Aorta (tissue), 5 donors: ENCODE measurements around the gene CYTIP. TPM values are rescaled to one million over a fixed set of nuclear protein-coding genes. Genes with fewer than 3 reads are reported as not detected.

Experiments used
- ATAC-seq: fragments of 200-7000 bp; cut with Tn5 transposase; one replicate; pipeline ENCODE4 v1.9.1; 2022; ENCODE audit warnings: moderate library complexity; ENCODE audit not compliant: low FRiP score
- DNase-seq, 2 donors: peaks; one replicate each; pipeline ENCODE4 v3.0.0-alpha.2; 2020
- H3K27ac ChIP-seq, 2 donors: one replicate each; pipeline ENCODE4 v1.5.1; 2013; ENCODE audit warnings: low read length in 2 of 2, mild to moderate bottlenecking in 2 of 2, moderate library complexity in 2 of 2, control low read depth in 1 of 2, inconsistent platforms in 1 of 2, low read depth in 1 of 2
- H3K27me3 ChIP-seq, 2 donors: one replicate each; pipeline ENCODE4 v1.6.1; 2013; ENCODE audit warnings: control low read depth in 1 of 2, low read length in 1 of 2, mild to moderate bottlenecking in 1 of 2, moderate library complexity in 1 of 2; ENCODE audit not compliant: insufficient read depth in 2 of 2, control insufficient read depth in 1 of 2
- H3K36me3 ChIP-seq, 2 donors: one replicate each; pipeline ENCODE4 v1.6.1; 2013; ENCODE audit warnings: control low read depth in 1 of 2, low read length in 1 of 2, mild to moderate bottlenecking in 1 of 2; ENCODE audit not compliant: insufficient read depth in 2 of 2, control insufficient read depth in 1 of 2
- H3K4me1 ChIP-seq, 2 donors: one replicate each; pipeline ENCODE4 v1.6.1; 2013; ENCODE audit warnings: low read length in 2 of 2, control low read depth in 1 of 2, mild to moderate bottlenecking in 1 of 2, moderate library complexity in 1 of 2; ENCODE audit not compliant: insufficient read depth in 2 of 2, control insufficient read depth in 1 of 2
- H3K4me3 ChIP-seq, 2 donors: one replicate each; pipeline ENCODE4 v1.5.1; 2013; ENCODE audit warnings: low read length in 2 of 2, control low read depth in 1 of 2, mild to moderate bottlenecking in 1 of 2
- H3K9me3 ChIP-seq: one replicate; pipeline ENCODE4 v1.6.1; 2013; ENCODE audit warnings: mild to moderate bottlenecking, low read length; ENCODE audit not compliant: control insufficient read depth
- WGBS, 2 donors: extraction: QIAGEN DNeasy Blood & Tissue Kit; methylation state at CpG; one replicate each; pipeline ENCODE4 v1.1.7; 2013; 5-methylcytosine and 5-hydroxymethylcytosine counted together
- intact Hi-C, 2 donors: fragments of 100-400 bp; cut with DNase I; formaldehyde crosslinking; loops; one replicate each; pipeline versions ENCODE4 v1.14.2 to v1.15.0; 2022
- polyA plus RNA-seq, 2 donors: library from polyadenylated mRNA; stranded (reverse); fragments of 200-250 nt; gene quantifications; one replicate each; pipeline ENCODE4 v1.2.3, GENCODE V29; 2013
- total RNA-seq, 2 donors: library from RNA; stranded (reverse); fragmentation: NEBNext Ultra II Directional; extraction: Animal tissue kit (Norgen Biotek cat#: 25700); gene quantifications; one replicate each; pipeline ENCODE4 v1.2.1, GENCODE V29; 2021
- donor health status: healthy with polysubstance abuse.
- donor health status: Bipolar disorder and iron deficiency.
- donor health status: DM: no; HTN: no; CAD: no.
- donor health status: DM: no; HTN: no; CAD: no.
- donor health status: DM: yes; HTN: yes; CAD: no.

CYTIP gene
- total and polyA plus RNA-seq, 4 donors = 1.00 to 21.1 (median 7.5) TPM

- H3K36me3 ChIP-seq = no peaks in the 10 kb centered on the region
- no peak for ATAC-seq
- DNase-seq = no peak
- no peak overlapping the region for H3K27ac ChIP-seq
- peaks cover 0 to 3% of the 10 kb centered on the region in 2 donors for H3K4me1 ChIP-seq
- H3K4me3 ChIP-seq = no peak overlapping the region
- no peaks in the 10 kb centered on the region for H3K27me3 ChIP-seq
- intact Hi-C loops = no loop called here
- no peaks in the 10 kb centered on the region for H3K9me3 ChIP-seq
- 77 to 79% methylated on average over 2 of the region's 2 CpGs for WGBS, 2 donors
Measured at GRCh38 chr2:157432475-157433106, 11.3 kb downstream of the CYTIP start.

- intact Hi-C loops = no loop called here
- 75 to 78% methylated on average over 3 of the region's 3 CpGs for WGBS, 2 donors
- Histone ChIP-seq H3K27ac (no peak overlapping the region), H3K9me3 (no peaks in the 10 kb centered on the region), H3K4me1 (peaks cover 0 to 3% of the 10 kb centered on the region in 2 donors), H3K27me3 (no peaks in the 10 kb centered on the region), H3K36me3 (no peaks in the 10 kb centered on the region), H3K4me3 (no peak overlapping the region)
- ATAC-seq (no peak), DNase-seq (no peak)
Measured at GRCh38 chr2:157431176-157431575, 12.7 kb downstream of the CYTIP start.

GRCh38 chr2:157428500-157429175 is 15.3 kb downstream of the CYTIP start:
- Histone ChIP-seq H3K4me3 (no peak overlapping the region), H3K4me1 (no peaks in the 10 kb centered on the region), H3K9me3 (no peaks in the 10 kb centered on the region), H3K27me3 (no peaks in the 10 kb centered on the region), H3K36me3 (no peaks in the 10 kb centered on the region), H3K27ac (no peak overlapping the region)
- DNase-seq = no peak
- 92% methylated on average over 2 of the region's 2 CpGs for WGBS, 2 donors
- intact Hi-C loops = no loop called here
- no peak for ATAC-seq

GRCh38 chr2:157427922-157428303 is 16.0 kb downstream of the CYTIP start:
- intact Hi-C loops = no loop called here
- H3K36me3 ChIP-seq = no peaks in the 10 kb centered on the region
- no peaks in the 10 kb centered on the region for H3K27me3 ChIP-seq
- ATAC-seq = no peak
- DNase-seq = no peak
- no peak overlapping the region for H3K4me3 ChIP-seq
- H3K27ac ChIP-seq = no peak overlapping the region
- H3K9me3 ChIP-seq = no peaks in the 10 kb centered on the region
- no peaks in the 10 kb centered on the region for H3K4me1 ChIP-seq

- intact Hi-C loops = no loop called here
- Histone ChIP-seq H3K4me1 (no peaks in the 10 kb centered on the region), H3K36me3 (no peaks in the 10 kb centered on the region), H3K27me3 (no peaks in the 10 kb centered on the region), H3K27ac (no peak overlapping the region), H3K9me3 (no peaks in the 10 kb centered on the region), H3K4me3 (no peak overlapping the region)
- DNase-seq = no peak
- 51 to 56% methylated on average over 6 of the region's 6 CpGs for WGBS, 2 donors
- ATAC-seq = no peak
Measured at GRCh38 chr2:157427003-157427921, 16.6 kb downstream of the CYTIP start.

- H3K36me3 ChIP-seq = no peaks in the 10 kb centered on the region
- WGBS, 2 donors = 85 to 89% methylated on average over 4 of the region's 4 CpGs
- intact Hi-C loops = no loop called here
Measured at GRCh38 chr2:157426477-157426994, 17.4 kb downstream of the CYTIP start.

GRCh38 chr2:157424374-157424773 is 19.5 kb downstream of the CYTIP start:
- intact Hi-C loops = no loop called here
- no peaks in the 10 kb centered on the region for H3K36me3 ChIP-seq
- H3K9me3 ChIP-seq = peaks cover 2% of the 10 kb centered on the region
- H3K4me3 ChIP-seq = no peak overlapping the region
- H3K4me1 ChIP-seq = no peaks in the 10 kb centered on the region
- DNase-seq (no peak), ATAC-seq (no peak)
- no peak overlapping the region for H3K27ac ChIP-seq
- no peaks in the 10 kb centered on the region for H3K27me3 ChIP-seq
- 53 to 58% methylated on average over 1 of the region's 1 CpG for whole genome bisulfite sequencing, 2 donors

More at GRCh38 chr2:157426477-157426994, 17.4 kb downstream of the CYTIP start:
- peaks cover 2% of the 10 kb centered on the region for H3K9me3 ChIP-seq
- H3K4me3 ChIP-seq = no peak overlapping the region
- ATAC-seq = no peak
- no peaks in the 10 kb centered on the region for H3K4me1 ChIP-seq
- no peak overlapping the region for H3K27ac ChIP-seq
- H3K27me3 ChIP-seq = no peaks in the 10 kb centered on the region
- no peak for DNase-seq

- Histone ChIP-seq H3K36me3 (no peaks in the 10 kb centered on the region), H3K4me1 (no peaks in the 10 kb centered on the region), H3K27me3 (no peaks in the 10 kb centered on the region), H3K27ac (no peak overlapping the region), H3K4me3 (no peak overlapping the region), H3K9me3 (peaks cover 2% of the 10 kb centered on the region)
- no peak for ATAC-seq
- no peak for DNase-seq
- intact Hi-C loops = no loop called here
- WGBS, 2 donors = 79 to 87% methylated on average over 3 of the region's 3 CpGs
Measured at GRCh38 chr2:157421964-157422363, 21.9 kb downstream of the CYTIP start.
